Measurements from ENCODE around the gene ABHD6.
"Not testable (repeated sequence)": the region's sequence is repeated elsewhere in the genome, so short reads cannot be mapped to it uniquely, and the experiment has no call there.

ABHD6 gene

DNA sequence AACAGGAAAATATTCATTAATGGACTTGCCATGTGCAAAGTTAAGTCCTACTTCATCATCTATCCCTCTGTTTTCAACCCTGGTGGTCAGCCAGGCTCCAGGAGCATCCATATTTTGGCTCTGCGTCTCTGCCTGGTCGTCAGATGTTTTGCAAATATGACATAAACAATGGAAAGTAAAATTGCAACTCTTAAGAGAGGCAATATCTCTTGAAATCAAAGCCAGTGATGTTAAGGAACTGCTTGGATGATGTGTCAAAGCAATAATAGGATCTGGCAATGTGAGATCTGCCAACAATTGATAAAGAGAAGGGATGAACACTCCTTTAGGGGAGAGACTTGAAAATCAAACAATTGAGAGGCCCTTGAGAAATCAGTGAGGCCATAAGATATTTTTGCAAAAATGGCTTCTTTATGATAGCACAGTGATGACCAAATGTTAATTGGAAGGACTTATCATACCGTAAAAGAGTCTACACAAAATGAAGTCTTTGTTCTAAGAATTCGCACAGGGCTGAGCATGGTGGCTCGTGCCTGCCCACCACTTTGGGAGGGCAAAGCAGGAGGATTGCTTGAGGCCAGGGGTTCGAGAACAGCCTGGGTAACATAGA lies 6.5 kb downstream of the ABHD6 start:
- DNase-seq: no peak

DNA sequence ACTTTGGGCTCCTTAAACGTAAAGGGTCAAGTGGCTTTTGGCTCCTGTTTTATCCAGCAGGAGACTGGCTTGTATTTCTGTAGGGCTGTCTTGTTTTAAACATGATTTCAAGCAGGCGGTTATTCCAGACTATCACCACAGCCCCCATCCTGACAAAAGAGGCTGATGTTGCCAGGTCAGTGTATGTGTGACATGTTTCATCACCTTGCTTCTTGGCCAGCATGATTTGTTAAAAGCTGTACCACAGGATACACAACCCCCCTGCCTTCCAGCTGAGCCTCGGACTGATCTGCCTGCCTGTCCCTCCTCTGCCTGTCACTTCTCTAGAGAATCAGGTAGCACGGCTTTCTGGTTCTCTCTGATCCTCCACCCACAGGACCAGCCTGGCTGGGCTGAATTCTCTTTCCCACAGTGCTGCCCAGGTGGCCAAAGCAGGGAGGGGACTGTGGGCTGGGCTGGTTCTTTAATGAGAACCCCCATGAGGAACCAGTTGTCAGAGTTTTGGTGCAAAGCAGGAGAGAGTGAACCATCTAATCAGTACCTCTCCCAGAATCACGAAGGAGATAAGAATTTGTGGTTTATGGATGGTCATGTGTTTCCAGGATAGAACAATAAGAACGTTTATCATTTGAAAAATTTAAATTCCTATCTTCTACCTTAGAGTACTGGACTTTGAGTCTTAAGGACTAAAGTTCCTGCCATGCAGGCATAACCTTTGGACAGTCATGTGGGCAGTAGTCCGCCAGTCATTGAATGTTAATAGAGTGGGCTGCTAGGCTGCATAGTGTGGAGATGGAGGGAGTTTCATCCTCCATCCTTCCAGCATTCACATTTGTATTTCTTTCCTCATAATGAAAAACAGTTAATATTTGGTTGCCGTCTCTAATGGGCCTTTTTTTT lies 8.8 kb downstream of the ABHD6 start:
- no peak for DNase-seq

DNA sequence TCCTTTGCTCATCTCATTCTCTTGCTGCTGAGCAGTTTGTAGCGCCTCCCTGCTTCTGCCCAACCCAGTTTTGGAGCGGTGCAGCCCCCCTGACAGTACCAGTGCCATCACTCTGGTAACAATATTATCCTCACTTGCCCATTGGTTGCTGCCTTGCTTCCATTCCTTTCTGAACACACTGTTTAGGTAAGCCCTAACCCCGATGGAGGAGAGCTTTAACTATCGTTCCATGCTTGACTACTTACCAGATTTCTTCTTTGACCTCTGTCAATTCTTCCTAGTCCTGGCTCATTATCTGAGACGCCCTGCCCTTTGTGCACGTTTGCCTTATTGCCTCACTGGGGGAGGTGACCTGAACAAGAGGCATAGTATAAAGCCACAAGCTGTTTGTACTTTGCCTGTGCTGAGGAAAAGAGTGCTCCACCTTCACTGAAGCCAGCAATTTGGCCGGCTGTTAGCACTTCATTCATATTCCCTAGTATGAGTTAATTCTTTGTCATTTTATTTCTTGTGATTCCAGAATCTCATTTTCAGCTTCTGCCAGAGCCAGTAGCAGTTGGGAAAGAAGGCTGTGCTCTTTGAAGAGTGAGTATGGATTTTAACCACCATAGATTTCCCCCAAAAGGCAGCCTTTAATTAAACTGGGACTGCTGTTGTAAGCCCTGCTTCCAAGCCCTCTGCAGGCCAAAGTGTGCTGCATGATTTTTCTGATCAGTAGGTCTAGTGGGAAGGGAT lies 11.9 kb downstream of the ABHD6 start:
- DNase-seq: no peak

DNA sequence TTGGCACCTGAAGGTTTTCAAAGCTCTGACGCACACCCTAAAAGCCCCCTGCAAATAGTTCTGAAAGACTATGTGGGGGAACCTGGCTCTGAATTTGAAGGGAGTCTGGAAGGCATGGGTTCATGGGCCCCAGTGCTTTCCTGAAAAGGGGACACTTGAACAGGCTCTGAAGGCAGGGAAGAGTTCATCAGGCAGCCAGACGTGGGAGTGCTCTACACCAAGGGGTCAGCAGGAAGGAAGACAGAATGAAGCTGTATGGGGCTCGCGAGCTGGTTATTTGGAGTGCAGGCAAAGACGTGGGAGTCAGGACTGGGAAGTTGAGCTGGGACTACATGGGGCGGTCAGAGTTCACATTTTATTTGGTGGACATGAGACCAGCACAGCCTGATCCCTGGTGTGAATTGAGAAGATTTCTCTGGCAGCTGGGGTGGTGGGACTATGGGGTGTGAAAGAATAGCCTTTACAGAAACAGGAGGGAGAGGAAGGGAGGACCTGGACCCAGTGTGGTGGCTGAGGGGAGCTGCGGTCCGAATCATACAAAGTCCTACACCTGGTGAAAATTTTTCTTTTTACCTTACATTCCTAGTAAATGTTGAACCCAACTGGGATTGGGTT lies 12.6 kb downstream of the ABHD6 start:
- DNase-seq: no peak

DNA sequence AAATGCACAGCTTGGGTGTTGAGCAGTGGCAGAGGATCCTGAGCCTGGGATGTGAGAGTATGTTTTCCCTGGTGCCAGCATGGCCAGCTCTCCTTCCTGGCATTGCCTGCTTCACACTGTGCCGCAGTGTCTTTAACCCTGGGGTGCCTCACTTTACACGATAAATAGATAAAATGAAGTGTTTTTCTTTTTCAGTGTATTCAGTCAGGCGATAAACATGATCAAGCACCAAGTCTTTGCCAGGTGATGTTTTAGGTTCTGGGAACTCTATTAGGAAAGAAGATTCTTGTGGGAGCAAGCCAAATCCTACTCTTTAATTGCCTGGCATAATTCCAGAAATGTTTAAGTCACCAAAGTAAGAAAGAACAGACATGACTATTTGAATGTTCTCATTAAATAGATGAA lies 14.0 kb downstream of the ABHD6 start:
- no peak for DNase-seq

DNA sequence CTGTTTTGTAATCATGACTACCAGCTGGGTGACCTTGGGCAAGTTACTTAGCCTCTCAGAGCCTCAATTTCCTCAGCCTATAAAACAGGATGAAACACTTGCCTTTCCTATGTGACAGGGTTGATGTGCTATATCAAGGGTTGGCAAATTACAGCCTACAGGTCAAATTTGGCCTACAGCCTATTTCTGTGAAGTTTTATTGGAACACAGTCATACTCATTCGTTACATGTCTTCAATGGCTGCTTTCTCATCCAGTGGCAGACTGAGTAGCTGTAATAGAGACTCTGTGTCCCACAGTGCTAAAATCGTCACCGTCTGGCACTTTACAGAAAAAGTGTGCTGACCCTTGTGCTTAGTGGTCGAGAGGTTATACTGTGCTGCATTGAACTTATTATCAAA lies 16.6 kb downstream of the ABHD6 start:
- no peak for DNase-seq

DNA sequence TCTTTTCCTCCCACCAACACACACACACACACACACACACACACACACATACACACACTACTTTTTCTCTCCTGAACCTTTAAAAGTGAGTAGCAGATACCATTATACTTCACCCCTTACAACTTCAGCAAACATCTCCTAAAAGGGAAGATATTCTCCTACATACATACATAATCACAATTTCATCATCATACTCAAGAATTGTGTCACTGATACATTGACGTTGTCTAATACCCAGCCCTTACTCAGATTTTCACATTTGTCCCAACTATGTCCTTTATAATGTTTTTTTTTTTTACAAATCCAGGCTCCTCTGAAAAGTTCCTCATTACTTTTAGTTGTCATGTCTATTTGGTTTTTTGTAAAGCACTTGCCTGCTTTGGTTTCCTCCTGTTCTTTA lies 18.5 kb downstream of the ABHD6 start:
- no peak for DNase-seq

DNA sequence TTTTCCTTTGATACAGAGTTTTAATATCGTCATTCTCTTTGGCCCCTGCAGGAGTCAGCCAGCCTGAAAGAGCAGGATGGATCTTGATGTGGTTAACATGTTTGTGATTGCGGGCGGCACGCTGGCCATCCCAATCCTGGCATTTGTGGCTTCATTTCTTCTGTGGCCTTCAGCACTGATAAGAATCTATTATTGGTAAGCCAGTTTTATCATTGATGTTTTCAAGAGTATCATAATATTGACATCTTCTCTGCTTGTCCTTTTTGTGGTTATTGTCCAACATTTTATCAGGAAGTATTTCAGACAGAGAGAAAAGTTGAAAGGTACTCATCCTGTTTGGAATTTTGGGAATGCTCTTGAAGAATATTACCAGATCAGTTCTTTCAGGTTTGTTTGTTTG lies 18.9 kb downstream of the ABHD6 start:
- no peak for DNase-seq

DNA sequence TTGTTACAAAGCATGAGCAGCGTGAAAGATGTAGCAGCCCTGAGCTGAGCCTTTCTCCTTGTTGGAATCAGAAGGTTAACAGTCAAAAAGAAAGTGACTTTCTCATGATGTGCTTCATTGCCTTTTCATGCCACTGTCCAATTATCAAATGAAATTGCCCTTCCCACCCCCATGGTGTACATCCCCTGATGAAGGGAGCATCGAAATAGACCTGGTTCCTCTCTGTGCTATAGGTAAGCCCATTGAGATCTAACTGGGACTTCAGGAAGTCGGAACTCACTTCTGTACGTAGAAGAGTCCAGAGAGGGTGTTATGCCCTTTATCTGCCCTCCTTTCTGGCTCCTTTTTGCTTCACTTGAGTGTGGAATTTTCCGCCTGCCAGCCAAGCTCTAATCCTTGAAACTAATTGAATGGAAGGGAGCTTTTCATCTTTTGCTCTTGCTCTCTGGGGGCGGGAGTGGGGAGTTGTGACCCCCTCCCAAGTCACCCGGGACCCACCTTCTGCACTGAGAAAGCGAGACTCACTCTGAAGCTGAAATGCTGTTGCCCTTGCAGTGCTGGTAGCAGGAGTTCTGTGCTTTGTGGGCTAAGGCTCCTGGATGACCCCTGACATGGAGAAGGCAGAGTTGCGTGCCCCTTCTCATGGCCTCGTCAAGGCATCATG lies 20.9 kb downstream of the ABHD6 start:
- no peak for DNase-seq

DNA sequence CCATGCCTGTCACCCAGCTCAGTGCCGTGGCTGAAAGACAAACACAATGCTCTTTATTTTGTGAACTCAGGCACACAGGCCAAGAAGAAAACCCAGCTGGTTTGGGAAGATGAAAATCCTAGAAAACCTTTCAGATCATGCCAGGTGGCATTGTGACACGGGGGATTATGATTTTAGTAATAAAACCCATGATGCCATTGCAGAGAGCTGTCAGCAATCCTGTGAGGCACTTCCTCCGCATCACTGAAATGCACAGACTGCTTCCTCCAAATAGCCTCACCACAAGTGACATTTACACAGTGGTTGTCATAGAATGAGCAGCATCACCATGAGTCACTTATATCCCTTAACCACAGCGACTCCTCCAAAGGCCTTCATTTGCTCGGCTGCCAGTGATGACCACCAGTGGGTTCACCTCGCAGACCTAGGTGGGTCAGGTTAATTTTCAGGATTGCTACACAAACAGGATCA lies 22.7 kb downstream of the ABHD6 start:
- DNase-seq: peak in 1 of 2 experiments; percentile 70

DNA sequence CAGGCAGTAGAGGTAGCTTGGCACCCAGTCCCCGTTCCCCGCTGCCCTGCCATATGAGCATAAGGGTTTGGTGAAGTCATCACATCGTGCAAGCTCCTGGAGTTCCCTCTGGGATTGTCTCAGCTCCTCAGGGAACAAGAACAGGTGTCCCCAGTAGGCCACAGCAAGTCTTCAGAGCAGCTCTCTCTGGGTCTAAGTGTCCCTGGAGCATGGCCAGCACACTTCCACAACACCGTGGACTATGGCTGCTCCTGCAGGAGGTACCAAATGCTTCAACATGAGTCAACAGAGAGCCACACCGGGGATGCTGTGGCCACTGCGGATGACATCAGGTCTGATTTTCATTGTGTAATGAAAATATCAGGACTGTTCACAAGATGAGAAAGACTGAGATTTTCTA lies 23.1 kb downstream of the ABHD6 start:
- DNase-seq: peak; percentile 49 to 70

DNA sequence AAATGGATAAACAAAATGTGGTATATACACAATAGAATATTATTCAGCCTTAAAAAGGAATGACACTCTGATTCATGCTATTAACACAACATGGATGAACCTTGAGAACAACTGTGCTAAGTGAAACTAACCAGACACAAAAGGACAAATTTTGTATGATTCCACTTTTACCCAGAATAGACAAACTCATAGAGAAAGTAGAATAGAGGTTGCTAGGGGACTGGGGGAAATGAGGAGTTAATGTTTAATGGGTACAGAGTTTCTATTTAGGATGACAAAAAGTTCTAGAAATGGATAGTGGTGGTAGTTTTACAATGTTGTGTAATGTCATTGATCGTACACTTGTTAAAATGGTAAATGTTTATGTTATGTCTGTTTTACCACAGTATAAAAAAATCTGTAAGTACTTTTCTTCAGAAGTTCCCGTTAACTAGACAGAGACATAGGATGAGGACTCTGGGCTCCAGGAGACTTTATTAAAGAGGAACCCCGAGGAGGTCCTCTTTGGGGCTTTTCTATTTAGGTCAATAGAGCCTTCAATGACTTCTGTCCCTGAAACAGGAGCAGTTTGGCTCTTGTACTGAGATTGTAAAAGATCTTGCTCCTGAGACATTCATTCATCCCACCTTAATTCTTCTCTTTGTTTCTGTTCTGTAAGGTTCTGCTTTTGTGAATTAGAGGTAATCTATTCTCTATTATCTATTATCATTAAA lies 24.5 kb downstream of the ABHD6 start:
- DNase-seq: no peak

DNA sequence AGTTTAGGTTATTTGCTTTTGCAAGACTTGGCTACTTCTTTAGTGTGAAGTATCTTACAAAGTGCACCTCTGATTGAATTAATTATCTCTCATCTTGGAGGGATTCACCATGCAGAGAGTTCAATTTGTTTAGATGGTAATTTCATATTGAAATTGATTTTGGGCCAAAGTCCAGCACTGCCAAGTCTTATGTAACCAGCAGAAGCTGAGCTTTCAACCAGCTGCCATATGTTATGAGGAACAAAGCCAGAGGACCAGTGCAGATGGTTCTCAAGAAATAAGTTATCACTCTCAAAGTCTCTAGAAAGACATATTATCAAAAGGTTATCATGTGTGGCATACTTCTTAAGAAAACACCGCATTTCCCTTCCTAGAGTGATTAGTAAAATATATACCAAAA lies 29.0 kb downstream of the ABHD6 start:
- DNase-seq: peak; percentile 15 to 58

DNA sequence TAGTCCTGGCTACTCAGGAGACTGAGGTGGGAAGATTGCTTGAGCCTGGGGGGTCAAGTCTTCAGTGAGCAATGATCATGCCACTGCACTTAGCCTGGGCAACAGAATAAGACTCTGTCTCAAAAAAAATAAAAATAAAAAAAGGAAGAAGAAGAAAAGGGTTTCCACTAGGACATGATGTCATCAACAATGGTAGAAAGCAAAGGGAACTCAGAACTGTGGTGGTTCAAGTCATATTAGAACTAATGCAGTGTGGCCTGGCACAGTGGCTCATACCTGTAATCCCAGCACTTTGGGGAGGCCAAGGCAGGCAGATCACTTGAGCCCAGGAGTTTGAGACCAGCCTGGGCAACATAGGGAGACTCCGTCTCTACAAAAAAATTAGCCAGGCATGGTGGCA lies 30.0 kb downstream of the ABHD6 start:
- not testable (repeated sequence) for DNase-seq

DNA sequence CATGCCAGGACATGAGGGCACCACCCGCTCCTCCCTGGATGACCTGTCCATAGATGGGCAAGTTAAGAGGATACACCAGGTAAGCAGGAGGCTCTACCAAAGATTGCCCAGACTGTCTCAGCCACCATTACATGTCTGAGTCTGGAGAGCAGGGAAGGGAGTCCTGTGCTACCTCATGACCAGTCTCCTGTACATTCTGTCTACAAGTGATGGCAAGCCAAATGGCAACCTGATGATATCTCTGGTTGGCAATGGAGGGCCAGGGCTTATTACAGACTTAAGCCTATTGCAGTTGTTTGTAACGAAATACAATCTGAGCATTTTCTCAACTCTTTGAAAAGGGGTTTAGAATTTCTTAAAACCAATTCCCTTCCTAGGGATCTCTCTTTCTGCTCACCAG lies 31.8 kb downstream of the ABHD6 start:
- no peak for DNase-seq

DNA sequence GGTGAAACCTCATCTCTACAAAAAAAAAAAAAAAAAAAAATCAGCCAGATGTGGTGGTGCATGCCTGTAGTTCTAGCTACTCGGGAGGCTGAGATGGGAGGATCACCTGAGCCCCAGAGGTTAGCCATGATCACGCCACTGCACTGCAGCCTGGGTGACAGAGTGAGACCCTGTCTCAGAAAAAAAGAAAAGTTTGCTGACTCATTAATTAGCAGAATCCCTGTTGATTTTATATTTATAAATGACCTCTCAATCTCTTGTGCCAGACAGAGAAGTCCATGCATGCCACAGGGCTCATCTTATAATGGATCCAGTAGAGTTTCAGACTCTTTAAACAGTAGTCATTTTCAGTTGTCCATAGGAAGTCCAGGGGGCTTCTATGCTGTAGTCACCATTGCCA lies 32.9 kb downstream of the ABHD6 start:
- DNase-seq: no peak

DNA sequence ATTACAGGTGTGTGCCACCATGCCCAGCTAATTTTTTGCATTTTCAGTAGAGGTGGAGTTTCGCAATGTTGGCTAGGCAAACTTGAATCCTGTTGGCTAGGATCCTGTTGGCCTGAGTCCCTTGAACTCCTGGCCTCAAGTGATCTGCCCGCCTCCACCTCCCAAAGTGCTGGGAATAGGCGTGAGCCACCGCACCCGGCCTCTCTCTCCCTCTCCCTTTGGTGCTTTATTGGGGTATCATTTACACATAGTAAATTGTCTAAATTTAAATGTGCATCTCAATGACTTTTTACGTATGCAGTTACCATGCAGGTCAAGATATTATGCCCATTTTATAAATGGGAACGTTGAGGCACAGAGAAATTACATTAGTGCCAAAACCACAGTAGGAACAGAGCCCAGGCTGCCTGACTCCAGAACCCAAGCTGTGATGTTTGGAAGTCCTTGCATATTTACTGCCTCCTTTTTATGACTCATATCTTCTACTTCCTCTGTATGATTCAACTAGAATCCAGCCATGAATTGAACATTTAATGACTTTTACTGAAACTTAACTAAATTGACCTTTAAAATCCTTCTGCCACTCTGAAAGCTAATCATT lies 34.4 kb downstream of the ABHD6 start:
- no peak for DNase-seq

DNA sequence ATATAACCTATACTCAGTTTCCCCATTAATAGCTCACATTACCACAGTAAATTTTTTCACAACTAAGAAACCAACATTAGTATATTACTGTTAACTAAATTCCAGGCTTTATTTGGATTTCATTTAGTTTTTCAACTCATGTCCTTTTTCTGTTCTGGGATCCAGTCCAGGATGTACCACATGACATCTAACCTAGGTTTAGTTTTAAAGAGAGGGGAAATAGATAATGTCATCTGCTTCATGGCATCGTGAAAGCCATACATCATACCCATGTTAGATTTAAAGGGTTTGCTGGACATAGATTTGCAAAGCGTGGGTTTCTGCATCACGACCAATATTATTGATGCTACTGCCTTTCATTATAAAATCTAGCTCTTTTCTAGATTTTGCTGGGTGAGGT lies 35.3 kb downstream of the ABHD6 start:
- DNase-seq: no peak

DNA sequence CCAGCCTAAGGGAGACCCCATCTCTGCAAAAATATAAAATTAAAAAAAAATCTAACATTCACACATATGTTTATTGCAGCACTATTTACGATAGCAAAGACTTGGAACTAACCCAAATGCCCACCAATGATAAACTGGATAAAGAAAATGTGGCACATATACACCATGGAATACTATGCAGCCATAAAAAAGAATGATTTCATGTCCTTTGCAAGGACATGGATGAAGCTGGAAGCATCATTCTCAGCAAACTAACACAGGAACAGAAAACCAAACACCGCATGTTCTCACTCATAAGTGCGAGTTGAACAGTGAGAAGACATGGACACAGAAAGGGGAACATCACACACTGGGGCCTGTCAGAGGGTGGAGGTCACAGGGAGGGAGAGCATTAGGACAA lies 35.8 kb downstream of the ABHD6 start:
- DNase-seq: not testable (repeated sequence)

DNA sequence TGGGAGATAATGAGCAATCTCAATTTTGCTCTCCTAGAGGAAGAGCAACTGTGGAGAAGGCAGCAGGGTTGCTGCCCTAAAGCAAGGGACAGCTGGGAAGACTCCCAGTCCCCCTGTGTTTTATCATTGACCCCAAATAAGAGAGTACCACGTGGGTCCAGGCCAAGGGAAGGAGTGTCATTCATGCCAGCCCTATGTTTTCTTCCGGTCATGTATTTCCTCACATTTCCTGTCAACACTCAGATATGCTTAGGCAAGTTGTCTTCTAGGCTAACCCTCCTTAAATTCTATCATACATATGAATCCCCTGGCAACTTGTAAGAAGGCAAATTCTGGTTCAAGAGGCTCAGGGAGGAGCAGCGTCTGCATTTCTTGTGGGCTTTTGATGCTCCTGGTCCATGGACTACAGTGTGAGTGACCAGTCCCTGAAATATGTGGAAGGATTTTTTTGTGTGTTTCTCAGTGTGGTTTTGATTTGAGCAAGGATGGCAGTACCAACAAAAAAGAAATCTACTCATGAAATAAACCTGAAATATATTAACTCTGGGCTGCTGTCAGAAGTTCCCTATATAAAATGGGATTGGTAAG lies 36.5 kb downstream of the ABHD6 start:
- DNase-seq: no peak

DNA sequence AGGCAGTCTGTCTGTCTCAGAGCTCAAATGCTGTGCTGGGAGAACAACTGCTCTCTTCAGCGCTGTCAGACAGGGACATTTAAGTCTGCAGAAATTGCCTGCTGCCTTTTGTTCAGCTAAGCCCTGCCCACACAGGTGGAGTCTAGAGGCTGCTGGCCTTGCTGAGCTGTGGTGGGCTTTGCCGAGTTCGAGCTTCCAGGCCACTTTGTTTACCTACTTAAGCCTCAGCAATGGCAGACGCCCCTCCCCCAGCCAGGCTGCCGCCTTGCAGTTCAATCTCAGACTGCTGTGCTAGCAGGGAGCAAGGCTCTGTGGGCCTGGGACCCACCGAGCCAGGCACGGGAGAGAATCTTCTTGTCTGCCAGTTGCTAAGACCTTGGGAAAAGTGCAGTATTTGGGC lies 43.5 kb downstream of the ABHD6 start:
- DNase-seq: no peak
